Measurements from ENCODE around the gene CMBL. TPM values are rescaled to one million over a fixed set of nuclear protein-coding genes. Genes with fewer than 3 reads are reported as not detected.

The CMBL gene
- polyA plus RNA-seq, 1 experiment = 43.0 TPM

DNA sequence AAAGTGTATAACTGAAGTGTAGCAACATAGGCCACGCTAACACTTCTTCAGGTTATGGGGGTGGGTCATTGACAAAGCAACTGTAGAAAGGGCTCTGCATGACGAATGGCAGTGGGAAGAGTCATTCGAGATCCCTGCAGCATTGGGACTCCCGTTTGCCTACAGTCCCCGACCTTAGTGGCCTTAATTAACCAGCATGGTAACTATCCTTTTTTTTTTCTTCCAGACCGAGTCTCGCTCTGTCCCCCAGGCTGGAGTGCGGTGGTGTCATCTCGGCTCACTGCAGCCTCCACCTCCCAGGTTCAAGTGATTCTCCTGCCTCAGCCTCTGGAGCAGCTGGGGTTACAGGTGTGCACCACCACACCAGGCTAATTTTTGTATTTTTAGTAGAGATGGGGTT is 14.2 kb upstream of the CMBL start:
- H3K9me3 ChIP-seq (ENCODE audit: control insufficient read depth, insufficient read depth, low read length) = no peaks in the 10 kb centered on the region
- H3K27ac ChIP-seq (ENCODE audit: low read depth, low read length) = no peak overlapping the region
- no peak overlapping the region for H3K4me3 ChIP-seq (ENCODE audit: low read depth, low read length)
- ChIA-PET CTCF (no interaction called here), POLR2A (no interaction called here)
- TF ChIP-seq, protein P1, sequence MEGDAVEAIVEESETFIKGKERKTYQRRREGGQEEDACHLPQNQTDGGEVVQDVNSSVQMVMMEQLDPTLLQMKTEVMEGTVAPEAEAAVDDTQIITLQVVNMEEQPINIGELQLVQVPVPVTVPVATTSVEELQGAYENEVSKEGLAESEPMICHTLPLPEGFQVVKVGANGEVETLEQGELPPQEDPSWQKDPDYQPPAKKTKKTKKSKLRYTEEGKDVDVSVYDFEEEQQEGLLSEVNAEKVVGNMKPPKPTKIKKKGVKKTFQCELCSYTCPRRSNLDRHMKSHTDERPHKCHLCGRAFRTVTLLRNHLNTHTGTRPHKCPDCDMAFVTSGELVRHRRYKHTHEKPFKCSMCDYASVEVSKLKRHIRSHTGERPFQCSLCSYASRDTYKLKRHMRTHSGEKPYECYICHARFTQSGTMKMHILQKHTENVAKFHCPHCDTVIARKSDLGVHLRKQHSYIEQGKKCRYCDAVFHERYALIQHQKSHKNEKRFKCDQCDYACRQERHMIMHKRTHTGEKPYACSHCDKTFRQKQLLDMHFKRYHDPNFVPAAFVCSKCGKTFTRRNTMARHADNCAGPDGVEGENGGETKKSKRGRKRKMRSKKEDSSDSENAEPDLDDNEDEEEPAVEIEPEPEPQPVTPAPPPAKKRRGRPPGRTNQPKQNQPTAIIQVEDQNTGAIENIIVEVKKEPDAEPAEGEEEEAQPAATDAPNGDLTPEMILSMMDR (IDR thresholded peaks at IDR 0.05; ENCODE audit: low read depth, low read length) = no peak
- no peaks in the 10 kb centered on the region for H3K27me3 ChIP-seq (ENCODE audit: control insufficient read depth, insufficient read depth, low read length)
- no peak for DNase-seq (ENCODE audit: low read depth, low spot score)

DNA sequence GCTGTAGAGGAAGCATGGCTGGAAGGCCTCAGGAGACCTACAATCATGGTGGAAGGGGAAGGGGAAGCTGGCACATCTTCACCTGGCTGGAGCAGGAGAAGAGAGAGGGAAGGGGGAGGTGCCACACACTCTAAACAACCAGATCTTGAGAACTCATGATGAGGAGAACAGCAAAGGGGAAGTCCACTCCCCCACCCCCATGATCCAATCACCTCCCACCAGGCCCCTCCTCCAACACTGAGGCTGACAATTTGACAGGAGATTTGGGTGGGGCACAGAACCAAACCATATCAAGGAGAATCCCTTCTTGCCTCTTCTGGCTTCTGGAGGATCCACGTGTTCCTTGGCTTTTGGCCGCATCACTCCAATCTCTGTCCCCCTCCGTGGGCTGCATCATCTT is 13.1 kb upstream of the CMBL start:
- no peaks in the 10 kb centered on the region for H3K27me3 ChIP-seq (ENCODE audit: control insufficient read depth, insufficient read depth, low read length)
- TF ChIP-seq, protein P1 (IDR thresholded peaks at IDR 0.05; ENCODE audit: low read depth, low read length) = no peak
- H3K4me3 ChIP-seq (ENCODE audit: low read depth, low read length) = no peak overlapping the region
- H3K9me3 ChIP-seq (ENCODE audit: control insufficient read depth, insufficient read depth, low read length) = no peaks in the 10 kb centered on the region; the same call in 1 of the 2 replicates
- no peak for DNase-seq (ENCODE audit: low read depth, low spot score)
- CTCF ChIA-PET = no interaction called here
- H3K27ac ChIP-seq (ENCODE audit: low read depth, low read length) = no peak overlapping the region
- POLR2A ChIA-PET = no interaction called here

DNA sequence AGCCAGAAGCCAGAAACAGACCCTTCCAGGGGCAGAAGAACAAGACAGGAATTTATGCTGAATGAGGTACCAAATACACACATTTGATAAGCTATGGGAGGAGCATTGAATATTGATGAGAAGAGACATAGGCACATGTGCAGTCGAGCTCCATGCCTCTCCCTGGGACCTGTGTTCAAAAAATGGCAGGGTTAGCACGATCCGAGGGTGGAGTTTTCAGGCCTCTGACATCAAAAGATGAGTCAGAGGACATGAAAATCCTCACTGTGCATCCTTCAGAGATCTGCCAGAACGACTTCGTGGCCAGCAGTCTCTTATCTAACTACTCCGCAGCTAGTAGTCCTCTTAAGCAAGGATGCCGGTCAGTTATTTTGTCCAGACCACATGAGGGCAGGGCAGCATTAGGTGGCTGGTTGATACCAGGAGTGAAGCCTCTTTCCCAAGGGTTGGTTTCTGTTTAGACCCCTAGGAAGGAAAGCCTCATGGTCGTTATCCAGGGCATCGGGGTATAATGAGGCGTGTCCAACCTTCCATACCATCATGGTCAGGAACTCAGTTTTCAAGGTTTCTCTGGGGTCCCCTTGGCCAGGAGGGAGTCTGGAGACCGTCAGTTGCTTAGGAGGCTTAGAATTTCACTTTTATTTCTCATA is 11.6 kb upstream of the CMBL start:
- CTCF ChIA-PET = interaction anchor here (0.6 to 0.9 kb wide), 2 partner anchors 18 to 104 kb away, joined by 6 to 8 read pairs; no protein-coding TSS in a partner anchor
- Histone ChIP-seq H3K27me3 (ENCODE audit: control insufficient read depth, insufficient read depth, low read length) (no peaks in the 10 kb centered on the region), H3K4me3 (ENCODE audit: low read depth, low read length) (no peak overlapping the region), H3K27ac (ENCODE audit: low read depth, low read length) (no peak overlapping the region), H3K9me3 (ENCODE audit: control insufficient read depth, insufficient read depth, low read length) (no peaks in the 10 kb centered on the region; the same call in 1 of the 2 replicates)
- no peak for DNase-seq (ENCODE audit: low read depth, low spot score)
- TF ChIP-seq, protein P1 (IDR thresholded peaks at IDR 0.05; ENCODE audit: low read depth, low read length) = no peak
- POLR2A ChIA-PET = no interaction called here

DNA sequence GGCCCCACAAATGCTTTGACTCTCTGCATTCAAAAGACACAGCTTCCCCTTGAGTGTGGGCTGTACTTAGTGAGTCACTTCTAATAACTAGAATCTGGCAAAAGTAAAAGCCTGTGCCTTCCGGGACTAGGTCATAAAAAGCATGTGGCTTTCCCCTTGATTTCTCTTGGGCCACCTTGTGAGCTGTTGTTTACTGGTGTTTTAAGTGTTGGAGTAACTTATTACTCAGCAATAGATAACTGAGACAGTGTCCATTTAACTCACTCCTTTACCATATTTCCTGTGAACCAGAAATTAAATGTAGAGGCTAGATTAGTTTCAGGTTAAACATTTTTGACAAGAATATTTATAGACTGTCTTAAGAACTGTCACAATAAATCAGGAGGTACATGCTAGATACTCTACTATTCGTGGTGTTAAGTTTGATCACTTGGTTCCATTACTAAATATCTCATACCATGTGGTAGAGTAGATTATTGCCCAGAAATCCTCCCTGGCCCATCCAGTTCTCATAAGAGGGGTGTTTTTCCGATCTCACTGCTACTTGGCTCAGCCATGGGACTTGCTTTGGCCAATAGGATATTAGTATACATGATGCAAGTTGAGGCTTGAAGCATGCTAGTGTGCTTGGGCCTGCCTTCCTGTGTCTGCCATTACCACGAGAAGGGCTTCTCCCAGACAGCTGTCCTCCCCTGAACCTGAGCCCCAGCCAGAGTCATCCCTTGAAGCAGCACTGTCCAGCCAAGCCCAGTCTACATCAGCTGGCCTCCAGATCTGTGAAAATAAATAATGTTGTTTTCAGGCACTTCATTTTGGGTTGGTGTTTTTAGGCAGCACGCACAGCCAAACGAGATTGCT is 10.4 kb upstream of the CMBL start:
- no peak overlapping the region for H3K27ac ChIP-seq (ENCODE audit: low read depth, low read length)
- TF ChIP-seq, protein P1 (IDR thresholded peaks at IDR 0.05; ENCODE audit: low read depth, low read length) = no peak
- ChIA-PET POLR2A (no interaction called here), CTCF (no interaction called here)
- H3K9me3 ChIP-seq (ENCODE audit: control insufficient read depth, insufficient read depth, low read length) = no peaks in the 10 kb centered on the region; the same call in 1 of the 2 replicates
- DNase-seq (ENCODE audit: low read depth, low spot score) = no peak
- H3K27me3 ChIP-seq (ENCODE audit: control insufficient read depth, insufficient read depth, low read length) = no peaks in the 10 kb centered on the region
- no peak overlapping the region for H3K4me3 ChIP-seq (ENCODE audit: low read depth, low read length)

Data from AG04450 (cell line).